ENCODE results near the gene STAM.
"Not testable (repeated sequence)": the region's sequence is repeated elsewhere in the genome, so short reads cannot be mapped to it uniquely, and the experiment has no call there.

The STAM gene

DNA sequence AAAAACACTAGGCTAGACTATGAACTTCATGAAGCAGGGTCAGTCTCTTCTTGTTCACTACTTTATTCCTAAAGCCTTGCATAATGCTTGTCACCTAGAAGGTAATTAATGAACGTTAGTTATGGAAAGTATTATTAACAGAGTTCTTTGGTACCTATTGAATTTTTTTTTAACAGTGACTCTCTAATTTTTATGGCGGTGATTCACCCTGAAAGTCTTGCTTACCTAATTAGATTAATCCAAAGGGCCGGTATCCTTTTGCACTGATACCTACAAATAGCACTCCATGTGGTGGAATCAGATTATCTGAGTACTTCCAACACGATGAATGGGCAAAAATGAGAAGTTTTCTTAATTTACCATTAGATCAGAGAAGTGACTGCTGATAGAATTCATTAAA is 31.7 kb downstream of the STAM start:
- no peak for DNase-seq (ENCODE audit: low read depth in 2 of 2)

DNA sequence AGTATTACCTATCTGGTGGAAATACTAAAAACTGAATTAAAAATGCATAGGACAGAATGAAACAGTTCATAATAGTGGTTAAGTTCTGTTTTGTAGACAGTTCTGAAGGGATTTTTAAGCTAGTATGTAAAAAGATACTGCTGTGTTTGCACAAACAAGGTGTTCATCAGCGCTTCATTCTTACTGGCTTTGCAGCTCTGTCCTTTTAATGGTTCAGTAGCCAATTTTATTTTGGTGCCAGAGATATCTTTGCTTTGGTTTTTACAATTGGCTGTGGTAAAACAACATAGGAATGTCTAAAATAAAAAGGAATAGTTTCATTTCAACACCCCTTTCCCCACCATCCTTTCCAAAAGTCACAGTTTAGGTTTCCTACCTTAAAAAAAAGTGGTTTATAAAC is 33.0 kb downstream of the STAM start:
- no peak for DNase-seq (ENCODE audit: low read depth in 2 of 2)

DNA sequence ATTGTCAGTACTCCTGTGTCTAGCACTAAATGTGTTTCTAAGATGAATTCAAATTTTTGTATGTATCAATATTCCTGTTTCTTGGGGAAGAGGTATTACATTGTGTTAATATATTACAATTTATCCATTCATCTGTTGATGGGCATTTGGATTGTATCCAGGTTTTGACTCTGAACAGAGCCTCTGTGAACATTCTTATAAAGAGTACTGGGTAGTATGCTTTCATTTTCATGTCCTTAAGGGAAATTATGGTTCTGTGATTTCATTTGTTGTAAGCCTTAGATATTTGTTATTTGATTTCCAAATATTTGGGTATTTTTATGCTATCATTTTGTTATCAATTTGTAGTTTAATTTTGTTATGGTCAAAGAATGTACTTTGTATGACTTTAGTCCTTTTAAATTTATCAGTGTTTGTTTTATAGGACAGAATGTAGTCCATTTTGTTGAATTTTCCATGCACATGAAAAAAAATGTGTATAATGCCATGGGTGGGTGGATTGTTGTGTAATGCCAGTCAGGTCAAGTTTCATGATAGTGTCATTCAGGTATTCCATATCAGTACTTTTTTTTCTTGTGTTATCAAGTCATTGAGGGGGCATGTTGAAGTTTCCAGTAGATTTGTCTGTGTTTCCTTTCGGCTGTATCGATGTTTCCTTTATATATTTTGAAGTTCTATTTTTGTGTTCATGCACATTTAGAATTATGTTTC is 38.4 kb downstream of the STAM start:
- DNase-seq (ENCODE audit: low read depth in 2 of 2) = no peak

DNA sequence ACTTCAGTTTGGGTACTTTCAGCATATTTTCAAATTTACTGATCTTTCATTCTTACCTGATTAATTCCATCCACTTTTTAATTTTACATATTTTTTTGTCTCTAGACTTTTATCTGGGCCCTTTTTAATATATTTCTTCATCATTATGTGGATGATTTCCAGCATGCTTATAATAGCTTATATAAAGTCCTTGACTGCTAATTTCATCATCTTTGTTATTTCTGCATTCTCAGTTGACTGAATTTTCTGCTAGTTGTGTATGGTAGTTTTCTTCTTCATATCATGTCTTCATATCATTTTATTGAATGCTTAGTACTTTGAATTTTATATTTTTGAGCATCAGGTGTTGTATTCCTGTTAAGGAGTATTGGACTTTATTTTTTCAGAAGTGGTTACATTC is 39.6 kb downstream of the STAM start:
- DNase-seq (ENCODE audit: low read depth in 2 of 2) = no peak

DNA sequence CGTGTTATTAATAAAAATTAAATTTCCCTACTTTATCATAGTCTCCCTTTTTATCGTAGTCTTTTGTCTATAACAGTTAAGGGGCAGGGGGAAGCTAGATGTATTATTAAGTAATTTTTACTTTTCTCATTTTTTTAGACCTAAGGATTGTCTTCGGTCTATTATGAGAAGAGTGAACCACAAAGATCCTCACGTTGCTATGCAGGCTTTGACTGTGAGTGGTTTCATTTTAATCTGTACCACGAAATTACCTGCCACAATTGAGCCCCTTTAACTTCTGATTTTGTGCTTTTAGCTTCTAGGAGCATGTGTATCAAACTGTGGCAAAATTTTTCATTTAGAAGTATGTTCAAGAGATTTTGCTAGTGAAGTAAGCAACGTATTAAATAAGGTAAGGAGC is 40.6 kb downstream of the STAM start:
- no peak for DNase-seq (ENCODE audit: low read depth in 2 of 2)

DNA sequence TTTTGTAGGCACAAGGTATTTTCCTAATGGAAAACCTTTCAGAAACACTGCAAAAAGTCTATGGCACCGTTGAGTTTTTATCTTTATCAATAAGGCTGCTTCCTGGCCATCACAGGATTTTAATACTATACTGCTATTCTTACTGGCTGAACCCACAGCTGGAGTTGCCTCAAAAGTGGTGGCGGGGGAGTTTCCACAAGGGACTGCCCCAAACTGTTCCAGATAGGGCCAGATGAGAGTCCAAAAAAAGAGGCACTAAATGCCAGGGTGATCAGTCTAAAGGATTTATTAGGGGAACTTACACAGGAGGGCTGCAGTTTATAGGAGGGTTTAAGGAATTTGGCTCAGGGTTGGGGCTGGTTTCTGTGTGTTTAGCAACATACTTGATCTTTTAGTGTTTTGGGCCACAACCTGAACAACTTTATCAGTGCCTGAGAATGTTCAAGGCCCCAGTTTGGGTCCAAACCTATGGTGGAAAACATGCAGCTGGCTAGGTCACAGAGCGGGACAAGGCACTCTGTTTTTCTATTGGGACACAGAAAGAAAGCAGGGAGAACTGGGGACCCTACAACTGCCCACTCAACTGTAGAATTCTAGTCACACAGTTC is 41.4 kb downstream of the STAM start:
- no peak for DNase-seq (ENCODE audit: low read depth in 2 of 2)

- no peak for DNase-seq (ENCODE audit: low read depth in 2 of 2)
These were observed 43.3 kb downstream of the STAM start for GRCh38 chr10:17687117-17687831.

DNA sequence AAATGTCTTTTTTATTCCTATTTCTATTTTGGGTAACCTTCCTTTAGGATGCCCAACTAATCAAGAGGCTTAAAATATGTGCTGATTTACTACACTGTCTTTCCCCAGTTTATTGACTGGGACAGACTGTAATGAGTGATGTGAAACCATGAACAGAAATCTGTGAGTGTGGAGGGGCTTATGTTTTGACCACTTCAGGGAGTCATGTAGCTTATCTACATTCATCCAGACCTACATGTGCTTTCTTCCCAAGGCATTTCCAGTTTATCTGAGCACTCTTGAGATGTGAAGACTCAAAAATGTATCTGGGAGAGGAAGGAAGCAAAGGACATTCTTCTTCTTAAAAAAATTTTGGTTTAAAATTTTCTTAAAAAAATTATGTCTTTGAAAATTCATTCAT is 45.2 kb downstream of the STAM start:
- no peak for DNase-seq (ENCODE audit: low read depth in 2 of 2)

DNA sequence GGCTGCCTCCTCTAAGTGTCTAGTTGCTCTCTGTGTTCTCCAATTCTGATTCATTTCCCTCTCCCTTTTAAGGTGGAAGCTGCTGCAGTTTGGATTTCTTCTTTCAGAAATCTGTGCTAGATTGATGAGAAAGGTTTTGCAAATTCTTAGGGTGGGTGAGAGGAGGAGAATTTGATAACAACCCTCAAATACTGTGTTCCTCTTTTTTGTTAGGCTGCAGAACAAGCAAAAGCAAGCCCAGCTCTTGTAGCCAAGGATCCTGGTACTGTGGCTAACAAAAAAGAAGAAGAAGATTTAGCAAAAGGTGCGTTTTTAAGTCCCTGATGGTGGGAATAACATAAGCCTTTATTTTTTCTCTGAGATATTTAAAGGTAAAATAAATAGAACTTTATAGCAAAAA is 49.1 kb downstream of the STAM start:
- no peak for DNase-seq (ENCODE audit: low read depth in 2 of 2)

GRCh38 chr10:17698696-17699095 is 54.7 kb downstream of the STAM start:
- DNase-seq (ENCODE audit: low read depth in 2 of 2) = no peak

DNA sequence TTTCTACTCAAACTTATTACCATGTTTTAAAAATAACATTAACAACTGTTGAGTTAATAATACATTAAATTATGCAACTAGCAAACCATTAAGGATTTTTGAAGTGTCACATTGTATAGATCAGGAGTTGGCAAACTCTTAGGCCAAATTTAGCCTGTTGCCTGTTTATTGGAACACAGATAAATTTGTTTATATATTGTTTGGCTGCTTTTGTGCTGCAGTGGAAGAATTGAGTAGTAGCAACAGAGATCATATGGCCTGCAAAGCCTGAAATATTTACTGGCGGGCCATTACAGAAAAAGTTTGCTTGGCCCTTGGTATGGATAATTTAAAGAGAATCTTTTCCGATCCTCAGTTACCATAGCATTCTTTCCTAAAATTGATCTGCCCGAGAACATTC is 57.4 kb downstream of the STAM start:
- no peak for DNase-seq (ENCODE audit: low read depth in 2 of 2)

DNA sequence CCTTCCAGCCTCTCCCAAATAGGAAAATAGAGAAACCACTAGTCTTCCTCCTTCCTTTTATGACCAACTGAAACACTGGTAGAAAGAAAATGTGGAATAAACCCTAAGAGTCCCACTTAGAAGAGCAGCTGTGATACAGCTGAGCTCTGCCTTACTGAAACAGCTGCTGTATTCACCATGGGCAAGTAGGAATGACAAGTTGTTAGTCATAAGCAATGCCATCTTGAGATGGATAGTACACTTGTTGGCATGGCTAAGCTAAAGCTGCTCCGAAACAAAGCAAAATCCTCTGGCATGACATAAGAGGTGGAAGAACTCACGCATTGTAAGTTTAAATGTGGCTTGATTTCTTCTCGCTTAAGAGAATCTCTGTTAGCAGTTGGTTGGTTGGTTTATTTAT is 59.8 kb downstream of the STAM start:
- no peak for DNase-seq (ENCODE audit: low read depth in 2 of 2)

DNA sequence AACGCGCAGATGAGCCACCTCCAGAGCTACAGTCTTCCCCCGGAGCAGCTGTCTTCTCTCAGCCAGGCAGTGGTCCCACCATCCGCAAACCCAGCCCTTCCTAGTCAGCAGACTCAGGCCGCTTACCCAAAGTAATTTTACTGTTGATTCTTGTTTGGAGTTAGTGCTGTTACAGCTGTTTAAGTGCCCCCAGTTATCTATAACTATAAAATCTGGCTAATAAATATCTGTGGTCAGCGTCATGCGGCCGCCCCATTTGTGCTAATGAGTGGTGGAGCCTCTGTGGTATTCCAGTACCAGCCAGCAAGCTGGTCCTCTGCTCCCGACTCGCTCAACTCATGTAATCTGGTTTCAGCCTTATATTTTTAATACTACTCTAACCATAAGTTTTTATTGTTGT is 64.9 kb downstream of the STAM start:
- no peak for DNase-seq (ENCODE audit: low read depth in 2 of 2)

GRCh38 chr10:17709492-17709891 is 65.5 kb downstream of the STAM start:
- DNase-seq (ENCODE audit: low read depth in 2 of 2) = no peak

DNA sequence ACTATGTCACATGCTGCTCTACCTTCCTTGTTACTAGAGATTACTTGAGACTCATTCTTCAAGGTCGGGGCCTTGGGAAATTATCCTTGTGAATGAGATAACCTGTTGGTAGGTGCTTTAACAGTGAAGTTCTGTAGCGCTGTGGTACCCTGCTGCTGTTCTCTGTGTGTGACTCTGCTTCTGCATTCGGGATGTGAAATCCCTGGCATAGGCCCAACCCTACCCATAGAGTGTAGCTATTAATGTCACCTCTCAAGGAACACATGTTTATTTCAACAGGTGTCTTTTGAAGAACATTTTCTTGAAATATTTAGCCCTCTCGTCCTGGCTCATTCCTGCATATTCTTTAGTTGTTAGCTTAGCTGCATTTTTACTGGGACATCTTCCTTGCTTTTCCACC is 66.2 kb downstream of the STAM start:
- no peak for DNase-seq (ENCODE audit: low read depth in 2 of 2)

DNA sequence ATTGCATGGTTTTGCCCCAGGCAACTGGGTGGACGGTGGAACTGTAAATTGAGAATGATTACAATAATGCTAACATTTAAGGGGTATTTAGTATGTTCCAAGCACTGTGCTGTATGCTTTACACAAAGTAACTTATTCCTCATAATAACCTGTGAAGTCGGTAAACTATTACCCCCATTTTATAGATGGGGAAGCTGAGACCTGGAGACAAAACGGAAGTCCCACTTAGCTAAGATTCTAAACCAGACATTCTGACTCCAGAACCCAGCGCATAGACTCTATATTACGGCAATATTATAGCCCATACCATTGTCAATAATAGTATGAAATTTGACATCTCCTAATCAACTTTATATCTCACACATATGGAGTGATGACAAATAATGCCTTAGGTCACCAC is 68.1 kb downstream of the STAM start:
- DNase-seq (ENCODE audit: low read depth in 2 of 2) = no peak

DNA sequence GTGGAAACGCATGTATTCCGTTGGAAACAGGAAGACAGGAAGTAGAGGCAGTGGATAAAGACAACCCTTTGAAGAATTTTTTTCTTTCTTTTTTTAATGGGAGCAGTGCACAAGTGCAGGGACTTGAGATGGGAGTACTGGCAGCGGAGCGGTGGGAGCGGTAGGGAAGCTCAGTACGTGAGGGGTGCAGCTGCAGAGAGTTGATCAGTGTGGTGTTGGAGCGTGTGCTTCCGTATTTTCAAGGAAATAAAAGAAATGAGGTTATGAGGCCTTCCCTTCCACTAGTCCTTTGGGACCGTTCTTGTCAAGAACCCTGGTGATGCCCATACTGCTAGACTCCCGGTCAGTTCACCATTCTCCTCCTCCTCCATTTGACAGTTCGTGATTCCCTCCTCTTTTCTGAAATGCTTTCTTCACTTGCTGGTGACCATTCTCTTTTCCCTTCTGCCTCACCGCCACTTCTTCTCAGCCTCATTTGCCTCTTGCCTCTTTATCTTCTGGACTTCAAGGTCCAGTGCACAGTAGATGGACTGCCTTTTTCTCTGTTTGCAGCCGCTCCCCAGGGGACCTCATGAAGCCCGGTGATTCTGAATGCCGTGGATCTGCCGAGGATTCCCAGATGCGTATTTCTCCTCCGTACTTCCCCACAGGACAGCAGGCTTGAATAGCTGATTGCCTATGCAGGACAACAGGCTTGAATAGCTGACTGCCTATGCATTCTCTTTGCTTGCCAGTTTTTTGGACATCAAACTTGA is 68.9 kb downstream of the STAM start:
- DNase-seq (ENCODE audit: low read depth in 2 of 2) = no peak

GRCh38 chr10:17713758-17714157 is 69.8 kb downstream of the STAM start:
- DNase-seq (ENCODE audit: low read depth in 2 of 2) = no peak

GRCh38 chr10:17716161-17716560 is 72.2 kb downstream of the STAM start:
- no peak for DNase-seq (ENCODE audit: low read depth in 2 of 2)

GRCh38 chr10:17722317-17723014 is 78.5 kb downstream of the STAM start:
- DNase-seq (ENCODE audit: low read depth in 2 of 2) = not testable (repeated sequence)

DNA sequence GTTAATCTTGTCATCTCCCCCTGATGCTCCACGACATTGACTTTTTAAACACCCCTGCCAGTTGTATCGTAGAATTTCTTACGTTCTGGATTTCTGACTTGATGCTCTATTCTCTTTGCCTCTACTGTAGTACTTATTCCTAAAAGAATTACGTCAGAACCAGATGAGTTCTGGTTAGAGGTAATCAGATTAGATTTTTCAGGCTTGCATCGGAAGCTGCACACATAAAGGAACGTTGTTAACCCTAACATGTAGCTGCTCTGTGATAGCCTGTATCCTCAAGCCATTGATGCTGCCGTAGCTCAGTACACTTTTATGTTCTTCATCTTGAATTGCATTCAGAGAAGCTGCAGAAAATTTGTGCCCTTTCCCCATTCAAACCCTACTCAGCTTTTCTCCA is 81.8 kb downstream of the STAM start:
- no peak for DNase-seq (ENCODE audit: low read depth in 2 of 2)

DNA sequence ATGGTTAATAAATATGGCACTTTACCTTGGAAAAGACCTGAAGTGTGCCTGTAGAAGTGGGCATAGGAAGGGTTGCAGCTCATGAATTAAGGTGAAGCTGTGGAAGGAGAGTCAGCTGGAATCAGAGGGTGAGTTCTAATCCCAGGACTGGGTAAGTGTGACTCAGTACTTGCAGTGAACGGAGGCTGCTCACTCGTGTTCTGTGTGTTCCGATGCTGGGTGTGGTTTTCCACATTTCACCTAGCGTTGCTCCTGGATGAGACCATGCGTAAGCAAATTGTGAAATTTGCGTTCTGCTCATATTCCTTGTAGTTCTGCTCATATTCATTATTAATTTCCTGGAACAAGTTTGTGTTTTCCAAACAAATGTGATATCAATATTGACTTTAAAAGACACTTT is 85.7 kb downstream of the STAM start:
- DNase-seq (ENCODE audit: low read depth in 2 of 2) = no peak

Data from stimulated activated CD8-positive, alpha-beta memory T cell treated with anti-CD3 and anti-CD28 coated beads, Interleukin-7, amount 100 ng/mL, for 1 hour (primary cell).